HEK293 (cell line): ENCODE data around the gene APCDD1L.

Experiments used
- REPIN1 ChIP-seq: fragments of 450-650 bp; formaldehyde crosslinking; IDR thresholded peaks from 2 replicates; pipeline ENCODE4 v1.5.1; 2017; ENCODE audit warnings: missing biosample characterization, missing genetic modification characterization, low read depth
- ZFP37 ChIP-seq: fragments of 450-650 bp; formaldehyde crosslinking; IDR thresholded peaks from 2 replicates; pipeline ENCODE4 v1.5.1; 2016; ENCODE audit warnings: missing biosample characterization, missing genetic modification characterization

DNA sequence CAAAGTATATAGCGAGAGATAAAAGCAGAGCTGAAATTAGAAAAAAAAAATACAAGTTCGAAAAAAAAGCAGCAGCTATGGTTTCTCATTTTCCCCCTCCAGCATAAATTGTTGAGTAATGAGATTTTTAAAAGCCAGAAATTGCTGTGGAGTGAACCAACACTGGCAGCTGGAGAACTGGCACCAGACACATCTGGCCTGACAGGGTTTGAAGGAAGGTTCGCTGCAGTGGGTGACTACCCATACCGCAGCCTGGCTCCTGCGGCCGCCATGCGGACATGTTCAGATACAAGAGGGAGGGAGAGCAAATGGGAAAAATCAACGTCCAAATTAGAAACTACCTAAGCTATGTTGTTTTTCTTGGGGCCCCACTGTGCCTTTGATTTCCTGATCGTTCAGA, 3.3 kb downstream of the APCDD1L start:
- no peak for TF ChIP-seq REPIN1
- no peak for TF ChIP-seq ZFP37
